Right kidney (tissue), 1 donor: ENCODE results near the gene IRAK3.
"Not testable (repeated sequence)": the region's sequence is repeated elsewhere in the genome, so short reads cannot be mapped to it uniquely, and the experiment has no call there.

Experiments used
- DNase-seq: peaks from one replicate; pipeline ENCODE4 v3.0.0-alpha.2; 2016

IRAK3 gene

DNA sequence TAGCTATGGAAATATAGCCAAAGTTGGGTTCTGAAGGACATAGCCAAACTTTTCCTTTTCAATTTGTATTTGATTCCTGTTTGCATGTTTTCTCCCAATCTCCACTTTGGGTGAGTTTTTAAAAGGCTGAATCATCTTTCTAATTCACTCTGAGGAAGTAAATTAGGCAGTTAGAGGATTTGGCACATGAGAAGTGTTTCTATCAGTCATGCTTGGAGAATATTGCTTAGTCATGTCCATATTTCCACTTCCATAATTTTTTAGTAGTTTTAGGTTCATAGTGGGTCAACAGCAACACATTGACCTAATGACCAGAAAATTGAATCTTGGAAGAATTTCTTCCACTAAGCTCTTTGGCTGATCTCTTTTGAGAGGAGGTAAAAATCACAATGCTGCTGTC, 21.8 kb downstream of the IRAK3 start:
- DNase-seq: no peak

DNA sequence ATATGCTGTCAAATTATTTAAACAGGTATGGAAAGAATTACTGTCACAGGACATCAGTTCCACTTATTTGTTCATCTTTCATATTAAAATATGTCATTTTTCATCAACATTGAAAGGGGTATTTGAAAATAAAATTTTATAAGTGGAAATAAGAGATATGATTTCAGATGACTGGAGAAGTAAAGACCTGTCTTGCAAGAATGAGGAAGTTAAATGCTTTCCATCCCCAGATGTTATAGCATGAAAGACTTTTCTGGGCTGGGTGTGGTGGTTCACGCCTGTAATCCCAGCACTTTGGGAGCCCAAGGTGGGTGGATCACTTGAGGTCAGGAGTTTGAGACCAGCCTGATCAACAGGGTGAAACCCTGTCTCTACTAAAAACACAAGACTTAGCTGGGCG, 22.6 kb downstream of the IRAK3 start:
- DNase-seq: not testable (repeated sequence)

DNA sequence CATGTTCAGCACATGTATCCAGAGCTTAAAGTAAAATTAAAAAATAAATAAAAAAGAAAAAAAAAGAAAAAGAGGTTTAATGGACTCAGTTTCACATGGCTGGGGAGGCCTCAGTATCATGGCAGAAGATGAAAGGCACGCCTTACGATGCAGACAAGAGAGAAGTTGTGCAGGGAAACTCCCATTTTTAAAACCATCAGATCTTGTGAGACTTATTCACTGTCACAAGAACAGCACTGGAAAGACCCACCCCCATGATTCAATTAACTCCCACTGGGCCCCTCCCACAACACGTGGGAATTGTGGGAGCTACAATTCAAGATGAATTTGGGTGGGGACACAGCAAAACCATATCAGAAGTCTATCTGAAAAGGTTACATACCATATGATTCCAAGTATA, 24.0 kb downstream of the IRAK3 start:
- not testable (repeated sequence) for DNase-seq

DNA sequence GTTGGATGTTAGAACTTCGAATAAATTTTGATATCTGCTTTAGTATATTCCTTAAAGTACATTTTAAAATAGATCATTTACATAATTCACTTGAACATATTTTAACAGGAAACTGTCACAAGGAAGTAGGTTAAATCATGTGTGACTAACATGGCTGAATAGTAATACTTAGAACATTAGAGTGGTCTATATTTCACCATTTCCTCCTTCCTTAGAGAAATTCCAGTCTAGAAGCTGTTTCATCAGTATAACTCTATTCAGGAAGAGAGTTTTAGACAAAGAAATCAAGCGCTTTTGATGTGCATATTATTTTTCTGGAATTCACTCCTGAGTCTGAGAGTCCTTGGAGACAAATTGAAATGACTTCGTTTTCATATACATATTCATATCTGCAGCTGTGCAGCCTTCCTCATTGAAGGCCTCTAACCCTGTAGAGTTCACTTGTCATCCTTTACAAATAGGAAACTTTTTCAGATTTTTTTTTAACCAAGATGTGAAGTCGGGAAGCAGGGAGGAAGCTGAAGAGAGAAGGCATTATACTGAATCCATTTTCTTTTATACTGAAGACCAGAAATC, 28.4 kb downstream of the IRAK3 start:
- DNase-seq: no peak

DNA sequence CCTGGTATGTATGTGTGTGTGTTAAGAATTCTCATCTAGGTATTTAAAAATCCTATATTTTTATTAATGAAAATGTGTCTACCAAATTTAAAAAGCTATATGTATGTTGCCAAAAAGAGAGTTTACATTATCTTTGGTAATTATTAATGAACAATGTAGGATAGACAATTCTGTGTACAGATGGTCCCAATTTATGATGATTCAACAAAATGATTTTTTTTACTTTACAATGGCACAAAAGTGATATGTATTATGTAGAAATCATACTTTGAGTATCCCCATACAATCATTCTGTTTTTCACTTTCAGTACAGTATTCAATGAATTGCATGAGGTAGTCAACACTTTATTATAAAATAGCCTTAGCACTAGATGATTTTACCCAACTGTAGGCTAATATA, 39.4 kb downstream of the IRAK3 start:
- DNase-seq: no peak

DNA sequence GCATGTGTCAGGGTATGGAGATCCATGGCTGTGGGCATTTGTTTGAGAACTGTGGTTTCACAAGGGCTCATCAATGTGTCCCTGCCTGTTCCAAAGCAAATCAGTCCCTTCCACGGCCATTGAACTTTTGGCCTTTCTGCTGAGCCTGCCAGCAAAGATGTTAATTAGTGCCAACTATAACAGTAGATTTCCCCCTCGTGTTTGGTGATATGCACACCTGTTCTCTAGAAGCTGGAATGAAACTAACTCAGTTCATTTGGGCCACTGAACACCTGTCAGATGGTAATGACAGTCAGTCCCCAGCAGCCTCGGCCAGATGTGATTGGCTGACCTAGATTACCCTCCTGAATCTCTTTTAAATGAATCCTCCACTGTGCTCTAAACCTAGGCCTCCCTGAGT, 43.2 kb downstream of the IRAK3 start:
- DNase-seq: no peak

DNA sequence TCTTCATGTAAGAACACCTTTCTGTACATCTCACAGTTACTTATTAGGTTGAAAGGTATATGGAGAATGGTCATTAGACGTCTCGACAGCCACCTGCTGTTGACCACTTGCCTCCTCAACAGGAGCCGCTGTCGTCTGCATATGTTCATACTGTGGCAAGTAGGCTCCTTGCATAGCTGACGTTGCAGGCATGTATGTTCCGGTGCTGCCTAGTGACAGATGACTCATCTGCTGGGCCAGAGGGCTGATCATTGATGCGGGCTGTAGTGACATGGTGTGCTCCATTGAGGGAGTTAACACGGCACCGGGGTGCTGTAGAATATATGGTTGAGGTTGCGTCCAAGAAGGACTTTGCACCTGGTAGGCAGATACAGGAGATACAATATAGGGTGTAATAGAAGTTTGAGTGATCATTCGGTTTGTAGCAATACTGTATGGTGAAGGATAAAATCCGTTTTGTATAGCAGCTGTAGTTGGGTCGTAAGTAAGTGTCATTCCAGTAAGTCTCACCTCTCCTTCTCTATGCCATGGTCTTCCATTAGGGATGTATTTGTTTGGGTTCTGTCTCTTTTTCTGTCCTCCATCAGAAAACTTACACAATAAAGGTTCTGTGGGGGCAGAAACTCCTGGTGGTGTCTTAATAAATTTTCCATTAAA, 45.2 kb downstream of the IRAK3 start:
- not testable (repeated sequence) for DNase-seq

DNA sequence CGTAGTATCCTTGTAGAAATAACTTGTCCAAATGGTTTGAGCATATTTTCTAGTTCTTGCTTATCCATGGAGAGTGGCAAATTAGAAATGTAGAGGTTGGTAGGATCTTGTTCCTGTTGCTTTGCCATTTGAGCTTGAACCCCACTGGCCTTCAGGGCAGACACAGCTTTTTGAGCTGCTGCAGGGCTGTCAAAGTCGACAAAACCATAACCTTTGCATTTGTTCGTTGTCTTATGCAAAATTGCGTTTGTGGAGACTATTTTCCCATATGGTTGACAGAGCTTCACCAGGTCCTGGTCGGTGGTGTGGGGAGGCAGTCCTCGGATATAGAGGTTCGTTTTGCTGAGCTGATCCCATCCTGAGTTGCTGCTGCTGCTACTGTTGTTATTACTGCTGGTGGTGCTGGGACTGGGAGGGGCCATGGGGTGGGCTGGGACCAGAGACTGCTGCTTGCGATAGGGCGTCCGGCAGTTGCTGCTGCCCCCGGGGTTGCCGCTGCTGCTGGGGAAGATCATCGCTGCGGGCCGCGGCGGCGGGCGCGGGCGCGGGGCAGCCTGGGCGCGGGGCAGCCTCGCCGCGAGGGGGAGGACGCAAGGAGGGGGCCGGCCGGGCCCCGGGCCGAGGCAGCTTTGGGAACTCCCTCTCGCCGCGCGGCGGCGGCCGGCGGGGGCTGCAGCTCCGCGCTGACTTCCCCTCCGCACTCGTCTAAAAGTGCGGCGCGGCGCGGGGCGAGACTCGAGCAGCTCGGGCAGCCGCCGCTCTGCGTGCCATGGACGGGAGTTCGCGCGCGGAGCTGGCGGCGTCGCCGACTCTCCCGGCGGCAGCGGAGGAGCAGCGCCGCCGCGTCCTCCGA, 46.0 kb downstream of the IRAK3 start:
- DNase-seq: peak; percentile 66

DNA sequence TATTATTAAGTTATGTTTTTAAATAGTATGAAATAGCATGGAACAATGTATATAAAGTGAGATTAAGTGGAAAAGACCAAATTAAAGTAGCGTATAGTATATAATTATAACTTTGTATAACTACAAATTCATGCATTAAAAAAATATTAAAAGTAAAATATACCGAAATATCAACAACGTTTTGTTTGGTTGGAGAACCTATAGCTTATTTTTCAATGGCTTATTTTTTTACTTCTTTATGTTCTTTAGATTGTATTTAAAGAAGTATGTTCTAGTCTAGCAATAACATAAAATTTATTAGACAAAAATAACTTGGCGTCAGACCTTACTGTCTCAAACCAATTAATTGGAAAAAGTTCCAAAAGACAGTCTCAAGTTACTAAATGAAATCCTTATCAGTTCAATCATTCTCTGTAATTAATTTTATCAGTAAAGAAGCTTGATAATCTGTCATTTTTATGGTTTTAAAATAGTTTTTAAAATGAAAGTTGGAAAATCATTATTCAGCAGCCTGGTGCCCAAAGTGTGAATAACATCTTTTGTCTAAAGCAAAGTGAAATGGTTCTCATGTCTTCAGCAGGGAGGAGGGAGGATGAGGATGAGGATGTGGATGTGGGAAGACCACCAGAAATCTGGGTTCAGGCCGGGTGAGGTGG, 46.7 kb downstream of the IRAK3 start:
- DNase-seq: no peak

DNA sequence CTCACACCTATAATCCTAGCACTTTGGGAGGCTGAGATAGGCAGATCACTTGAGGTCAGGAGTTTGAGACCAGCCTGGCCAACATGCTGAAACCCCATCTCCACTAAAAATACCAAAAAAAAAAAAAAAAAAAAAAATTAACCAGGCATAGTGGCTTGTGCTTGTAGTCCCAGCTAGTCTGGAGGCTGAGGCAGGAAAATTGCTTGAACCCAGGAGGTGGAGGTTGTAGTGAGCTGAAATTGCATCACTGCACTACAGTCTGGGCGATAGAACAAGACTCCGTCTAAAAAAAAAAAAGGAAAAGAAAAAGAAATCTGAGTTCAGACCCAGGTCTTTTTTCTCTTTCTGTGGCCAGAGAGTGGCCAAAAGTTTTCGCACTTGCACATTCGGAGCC, 47.3 kb downstream of the IRAK3 start:
- DNase-seq: not testable (repeated sequence)

DNA sequence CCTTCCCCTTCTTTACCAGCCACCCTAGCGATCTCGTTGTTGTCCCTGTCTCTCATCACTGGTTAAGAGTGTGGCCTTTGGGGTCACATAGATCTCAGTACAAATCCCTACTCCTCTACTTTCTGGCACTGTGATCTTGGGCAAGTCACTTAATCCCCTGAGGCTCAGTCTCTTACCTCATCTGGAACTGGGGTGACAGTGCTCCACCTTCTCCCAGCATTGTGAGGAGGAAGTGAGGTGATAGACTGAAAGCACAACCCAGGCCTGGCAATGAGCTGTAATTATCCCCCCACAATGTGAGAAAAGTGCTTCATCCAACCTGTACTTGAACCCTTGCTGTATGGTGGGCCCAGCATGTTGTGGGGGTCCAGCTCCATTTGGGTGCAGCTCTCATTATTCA, 48.0 kb downstream of the IRAK3 start:
- no peak for DNase-seq

DNA sequence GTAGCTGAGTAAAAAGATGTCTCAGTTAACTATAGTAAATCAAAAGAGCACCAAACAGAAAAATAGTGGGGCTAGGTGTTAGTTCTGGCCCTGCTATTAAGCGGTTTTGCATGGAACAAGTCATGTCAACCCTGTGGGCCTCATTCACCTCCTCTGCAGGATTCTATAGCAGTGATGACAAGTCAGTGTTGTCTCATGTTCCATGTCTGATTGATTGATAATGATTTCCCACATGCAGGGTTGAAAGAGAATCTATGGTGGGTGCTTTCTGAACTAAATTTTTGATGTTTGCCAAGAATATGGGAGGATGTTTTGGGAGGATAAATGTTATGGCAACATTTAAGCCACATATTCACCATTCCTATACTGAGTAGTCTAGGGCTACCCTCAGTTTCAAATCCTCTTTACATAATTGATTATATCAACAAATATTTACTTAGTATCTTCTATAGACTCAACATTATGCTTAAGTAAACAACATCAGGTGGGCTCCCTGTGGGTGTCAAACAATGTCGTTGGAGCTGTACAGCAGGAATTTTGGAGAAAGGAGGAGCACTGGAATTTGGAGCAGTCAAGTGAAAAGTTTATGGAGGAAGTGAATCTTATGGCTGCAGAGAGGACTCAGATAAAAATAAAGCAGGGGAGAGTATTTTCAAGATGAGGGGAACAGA, 48.6 kb downstream of the IRAK3 start:
- DNase-seq: no peak

DNA sequence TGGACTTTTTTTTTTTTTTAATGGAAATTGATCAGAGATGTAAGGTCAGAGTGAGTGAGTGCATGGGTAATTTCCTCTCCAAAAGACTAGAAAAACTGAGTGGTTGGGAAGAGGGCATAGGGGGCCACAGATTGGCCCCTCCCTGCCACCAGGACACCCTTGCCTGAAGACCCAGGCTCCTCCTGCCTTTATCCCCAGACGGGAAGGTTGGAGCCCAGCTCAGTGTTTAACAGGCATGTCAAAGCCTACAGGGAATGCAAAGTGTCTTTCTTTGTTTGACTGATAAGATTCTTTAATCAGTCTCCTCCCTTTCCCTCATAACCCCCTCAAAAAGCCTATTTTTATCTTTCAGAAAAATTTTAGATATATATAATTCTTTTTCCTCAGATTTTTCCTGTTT, 50.3 kb downstream of the IRAK3 start:
- no peak for DNase-seq

DNA sequence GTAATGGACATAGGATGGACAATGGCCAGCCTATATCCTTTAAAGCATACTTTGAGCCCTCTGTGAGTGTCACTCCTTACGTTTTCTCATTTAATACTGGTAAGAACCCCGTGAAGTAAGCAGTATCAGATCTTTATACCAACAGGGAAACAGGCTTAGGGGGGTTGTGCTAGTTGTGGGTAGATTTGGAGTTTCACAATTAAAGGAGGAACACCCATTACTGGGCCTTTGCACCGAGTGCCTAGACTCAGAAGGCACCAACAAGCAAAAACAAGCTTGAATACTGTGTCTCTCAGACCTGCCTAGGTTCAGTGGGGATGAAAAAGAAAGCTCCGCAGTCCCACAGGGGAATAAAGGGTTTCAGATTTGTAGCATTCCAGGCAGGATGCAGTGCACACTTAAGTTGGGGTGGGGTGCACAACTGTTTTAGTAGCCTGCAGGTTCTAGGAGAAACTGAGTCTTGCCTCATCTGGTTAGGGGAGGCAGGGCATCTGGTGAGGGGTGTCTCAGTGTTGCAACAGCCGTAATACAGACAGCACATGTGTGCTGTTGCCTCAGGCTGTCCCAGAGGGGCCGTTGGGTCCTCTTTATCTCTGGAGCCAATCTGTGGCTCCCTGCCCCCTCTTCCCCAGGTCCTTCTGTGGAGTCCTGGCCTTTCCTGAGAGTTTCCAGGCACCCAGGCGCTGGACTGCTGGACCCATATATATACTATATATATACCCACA, 51.2 kb downstream of the IRAK3 start:
- DNase-seq: no peak

DNA sequence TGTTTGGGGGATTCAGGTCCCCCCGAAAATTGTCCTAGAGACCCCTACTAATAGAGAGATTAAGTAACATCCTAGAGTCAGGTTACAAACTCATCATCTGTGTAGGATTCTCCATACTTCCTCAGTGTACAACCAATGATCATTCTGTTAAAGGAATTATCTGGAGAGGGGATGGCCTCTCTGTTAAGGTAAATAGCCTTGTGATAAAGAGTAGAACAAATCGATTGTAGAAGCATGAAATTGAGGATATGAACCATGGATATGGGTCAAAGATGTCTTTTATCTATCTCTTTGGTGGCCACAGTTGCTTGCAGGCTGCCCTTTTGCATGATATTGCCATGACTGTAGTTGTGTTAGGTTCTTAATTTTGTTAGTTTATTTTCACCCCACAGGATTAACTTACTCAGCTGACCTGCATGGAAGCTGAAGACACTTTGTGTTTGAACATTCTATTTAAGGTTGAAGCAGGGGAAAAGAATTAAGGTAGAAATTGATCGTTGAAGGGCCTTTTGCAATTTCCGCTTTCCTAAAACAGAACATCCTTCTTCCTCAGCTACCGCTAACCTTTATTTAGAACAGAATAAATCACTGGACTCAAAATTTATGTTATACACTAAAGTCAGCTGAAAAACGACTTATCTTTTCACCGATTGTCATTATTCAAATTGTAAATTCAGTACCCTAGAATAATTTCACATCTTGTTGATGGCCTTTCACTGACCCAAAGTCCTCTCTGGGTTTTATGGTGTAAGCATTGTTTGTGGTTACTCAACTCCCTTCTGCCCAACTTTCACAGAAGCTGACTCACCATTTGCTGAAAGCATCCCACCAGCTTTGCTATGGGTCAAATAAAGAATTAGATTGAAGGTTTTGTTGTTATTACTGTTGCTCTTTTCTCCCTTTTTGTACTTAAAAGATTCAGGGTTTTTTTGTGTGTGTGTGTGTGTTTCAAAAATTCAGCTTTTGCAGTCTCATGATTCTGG, 52.3 kb downstream of the IRAK3 start:
- DNase-seq: no peak

DNA sequence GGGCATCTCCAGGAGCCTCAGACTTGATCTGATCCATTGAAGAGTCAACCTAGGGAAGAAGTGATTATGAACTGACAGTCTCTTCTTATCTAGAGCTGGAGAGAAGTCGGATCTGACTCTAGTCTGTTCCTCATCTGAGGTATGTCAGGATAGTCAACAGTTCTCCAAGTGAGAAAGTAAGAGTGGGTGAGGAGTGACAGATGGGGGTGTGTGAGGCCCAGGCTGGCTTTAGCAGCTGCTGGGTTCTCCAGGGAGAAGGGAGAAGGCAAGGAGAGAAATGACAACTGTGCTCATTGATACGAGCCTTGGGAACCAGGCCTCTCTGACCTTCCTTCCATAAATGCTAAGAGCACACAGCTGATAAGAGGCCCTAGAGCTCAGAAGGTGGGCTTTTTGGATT, 53.3 kb downstream of the IRAK3 start:
- DNase-seq: no peak

DNA sequence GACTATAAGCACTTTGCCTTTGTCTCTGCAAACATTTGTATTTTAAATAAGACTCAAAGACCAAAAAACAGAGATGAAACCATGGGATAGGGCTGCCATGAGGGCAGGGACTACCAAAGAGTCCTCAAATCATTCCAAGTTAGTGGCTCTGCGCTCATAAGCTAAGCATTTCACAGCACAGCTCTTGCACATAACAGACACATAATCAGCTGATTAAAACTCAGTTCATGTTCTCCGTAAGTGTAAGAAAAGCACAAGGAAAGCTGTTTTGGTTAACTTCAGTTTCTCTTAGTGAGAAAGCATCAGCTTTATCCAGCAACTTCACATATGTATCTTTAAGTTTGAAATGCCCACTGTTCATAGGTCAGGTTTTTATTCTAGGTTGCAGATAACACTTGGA, 54.9 kb downstream of the IRAK3 start:
- no peak for DNase-seq

DNA sequence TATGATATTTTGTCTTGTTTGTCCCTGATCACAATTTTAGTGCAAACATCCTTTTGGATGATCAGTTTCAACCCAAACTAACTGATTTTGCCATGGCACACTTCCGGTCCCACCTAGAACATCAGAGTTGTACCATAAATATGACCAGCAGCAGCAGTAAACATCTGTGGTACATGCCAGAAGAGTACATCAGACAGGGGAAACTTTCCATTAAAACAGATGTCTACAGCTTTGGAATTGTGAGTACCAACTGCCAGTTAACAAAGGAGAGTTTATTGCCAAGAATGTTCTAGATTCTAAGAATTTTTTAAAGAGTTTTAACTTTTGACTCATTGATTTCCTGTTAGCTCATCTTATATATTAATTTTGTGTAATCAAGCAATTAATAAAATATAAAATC, 55.4 kb downstream of the IRAK3 start:
- no peak for DNase-seq

DNA sequence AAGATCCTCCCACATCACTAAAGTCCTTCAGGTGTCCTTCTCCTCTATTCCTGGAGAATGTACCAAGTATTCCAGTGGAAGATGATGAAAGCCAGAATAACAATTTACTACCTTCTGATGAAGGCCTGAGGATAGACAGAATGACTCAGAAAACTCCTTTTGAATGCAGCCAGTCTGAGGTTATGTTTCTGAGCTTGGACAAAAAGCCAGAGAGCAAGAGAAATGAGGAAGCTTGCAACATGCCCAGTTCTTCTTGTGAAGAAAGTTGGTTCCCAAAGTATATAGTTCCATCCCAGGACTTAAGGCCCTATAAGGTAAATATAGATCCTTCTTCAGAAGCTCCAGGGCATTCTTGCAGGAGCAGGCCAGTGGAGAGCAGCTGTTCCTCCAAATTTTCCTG, 58.7 kb downstream of the IRAK3 start:
- no peak for DNase-seq

DNA sequence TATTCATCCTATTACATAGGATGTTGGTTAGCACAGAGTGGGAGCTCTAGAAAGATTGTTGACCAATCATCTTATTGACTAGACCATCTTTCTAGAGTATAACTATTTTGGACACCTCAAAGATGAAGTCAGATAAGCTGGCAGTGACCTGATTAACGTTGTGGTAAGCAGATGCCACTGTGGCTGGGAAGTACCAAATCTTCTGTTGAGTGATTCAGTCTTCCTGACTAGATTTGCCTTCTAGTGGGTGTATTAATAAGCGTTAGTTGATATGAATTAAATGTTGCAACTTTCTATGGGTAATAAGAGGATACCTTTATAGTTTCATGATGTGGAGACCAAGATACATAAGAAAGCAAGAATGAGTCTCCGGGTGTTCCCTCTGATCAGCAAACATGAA, 62.0 kb downstream of the IRAK3 start:
- no peak for DNase-seq

DNA sequence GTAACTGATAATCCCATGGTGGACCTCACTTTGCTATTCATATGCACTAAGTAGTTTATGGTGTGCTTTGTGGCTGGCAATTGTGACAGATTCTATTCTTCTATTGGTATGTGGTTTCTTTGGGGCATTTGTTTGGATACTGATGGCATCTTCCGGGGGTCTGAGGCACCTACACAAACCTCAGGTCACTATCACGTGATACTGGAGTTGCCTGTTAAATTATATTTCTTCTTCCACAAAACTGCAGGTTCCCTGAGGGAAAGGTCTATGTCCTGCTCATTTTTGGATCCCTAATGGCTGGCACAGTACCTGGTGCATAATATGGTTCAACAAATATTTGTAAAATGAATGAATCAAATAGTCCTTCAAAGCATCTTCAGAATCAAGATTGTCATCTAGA, 63.8 kb downstream of the IRAK3 start:
- DNase-seq: no peak
